ENCODE data around the gene MUSK. TPM values are rescaled to one million over a fixed set of nuclear protein-coding genes. Genes with fewer than 3 reads are reported as not detected.

The MUSK gene
- total RNA-seq, 4 donors from 2014 or later, result 1.5 to 7.9 (median 5.4) TPM

DNA sequence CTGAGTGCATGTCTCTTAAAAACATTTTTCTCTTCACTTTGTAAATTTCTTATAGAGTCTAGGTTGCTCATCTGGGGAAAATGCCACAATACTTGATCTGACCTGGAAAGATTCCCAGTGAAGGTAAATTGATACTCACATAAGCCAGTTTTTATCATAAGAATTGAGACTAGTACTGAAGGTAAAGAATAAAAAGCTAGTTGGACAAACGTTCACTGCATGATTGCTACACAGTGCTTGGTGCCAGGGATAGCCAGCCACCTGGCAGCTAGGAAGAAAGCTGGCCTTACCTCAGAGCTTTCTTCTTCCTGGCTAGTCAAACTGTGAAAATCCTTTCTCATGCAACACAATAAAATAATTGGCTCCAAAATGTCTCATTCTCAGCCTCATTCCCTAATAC lies 77.1 kb downstream of the MUSK start:
- intact Hi-C loops (cut with DNase I), result no loop called here
- Histone ChIP-seq H3K9me3 (no peaks in the 10 kb centered on the region), H3K27ac (replicated peaks in 1 of 4) (peak overlapping the region; percentile 46 to 72 (median 68)), H3K4me1 (peaks cover 0 to 45% (median 39%) of the 10 kb centered on the region in 4 donors), H3K36me3 (no peaks in the 10 kb centered on the region), H3K4me3 (no peak overlapping the region), H3K27me3 (no peaks in the 10 kb centered on the region)
- DNase-seq (ENCODE audit: extremely low spot score), result no peak
- TF ChIP-seq POLR2A (IDR thresholded peaks at IDR 0.05; ENCODE audit: low read depth) (no peak), POLR2AphosphoS5 (IDR thresholded peaks at IDR 0.05) (no peak), EP300 (IDR thresholded peaks at IDR 0.05) (no peak)
- TF ChIP-seq, protein P1, sequence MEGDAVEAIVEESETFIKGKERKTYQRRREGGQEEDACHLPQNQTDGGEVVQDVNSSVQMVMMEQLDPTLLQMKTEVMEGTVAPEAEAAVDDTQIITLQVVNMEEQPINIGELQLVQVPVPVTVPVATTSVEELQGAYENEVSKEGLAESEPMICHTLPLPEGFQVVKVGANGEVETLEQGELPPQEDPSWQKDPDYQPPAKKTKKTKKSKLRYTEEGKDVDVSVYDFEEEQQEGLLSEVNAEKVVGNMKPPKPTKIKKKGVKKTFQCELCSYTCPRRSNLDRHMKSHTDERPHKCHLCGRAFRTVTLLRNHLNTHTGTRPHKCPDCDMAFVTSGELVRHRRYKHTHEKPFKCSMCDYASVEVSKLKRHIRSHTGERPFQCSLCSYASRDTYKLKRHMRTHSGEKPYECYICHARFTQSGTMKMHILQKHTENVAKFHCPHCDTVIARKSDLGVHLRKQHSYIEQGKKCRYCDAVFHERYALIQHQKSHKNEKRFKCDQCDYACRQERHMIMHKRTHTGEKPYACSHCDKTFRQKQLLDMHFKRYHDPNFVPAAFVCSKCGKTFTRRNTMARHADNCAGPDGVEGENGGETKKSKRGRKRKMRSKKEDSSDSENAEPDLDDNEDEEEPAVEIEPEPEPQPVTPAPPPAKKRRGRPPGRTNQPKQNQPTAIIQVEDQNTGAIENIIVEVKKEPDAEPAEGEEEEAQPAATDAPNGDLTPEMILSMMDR (IDR thresholded peaks at IDR 0.05), result no peak
- WGBS, result 36% methylated on average over 1 of the region's 1 CpG

DNA sequence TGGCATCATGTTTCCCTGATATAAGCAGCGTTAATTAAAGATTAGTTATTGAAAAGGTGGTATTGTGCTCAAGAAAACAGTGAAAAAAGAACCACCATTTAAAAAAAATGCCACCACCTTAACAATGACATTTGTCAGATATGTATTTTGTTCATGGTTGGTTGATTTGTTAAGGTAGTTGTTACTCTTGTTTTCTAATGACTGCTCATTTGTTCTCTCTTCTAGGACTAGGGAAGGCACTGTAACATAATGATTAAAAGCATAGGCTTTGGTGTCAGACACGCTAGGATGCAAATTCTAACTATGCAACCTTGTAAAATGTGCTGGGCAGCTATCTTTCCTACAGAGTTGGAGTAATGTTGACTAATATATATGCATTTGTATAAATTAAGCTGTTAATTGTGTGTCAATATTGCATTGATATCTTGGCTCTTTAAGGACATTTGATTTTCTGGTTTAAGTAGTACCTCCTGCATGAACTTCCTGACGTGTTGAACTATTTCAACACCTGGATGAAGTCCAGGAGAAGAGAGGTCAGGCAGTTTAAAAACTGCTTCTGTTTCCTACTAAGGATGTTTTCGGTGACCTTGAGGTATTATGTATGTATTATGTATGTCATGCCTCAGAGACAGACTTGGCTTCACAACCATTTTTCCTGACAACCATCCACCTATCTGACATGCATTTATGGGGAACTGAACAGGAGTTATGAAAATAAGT lies 77.8 kb downstream of the MUSK start:
- DNase-seq (ENCODE audit: extremely low spot score), result no peak
- no peak for TF ChIP-seq POLR2A (IDR thresholded peaks at IDR 0.05; ENCODE audit: low read depth)
- no peak for TF ChIP-seq EP300 (IDR thresholded peaks at IDR 0.05)
- TF ChIP-seq, protein P1 (IDR thresholded peaks at IDR 0.05), result no peak
- no peak for TF ChIP-seq POLR2AphosphoS5 (IDR thresholded peaks at IDR 0.05)
- Histone ChIP-seq H3K9me3 (no peaks in the 10 kb centered on the region), H3K27ac (replicated peaks in 1 of 4) (peak overlapping the region; percentile 46 to 72 (median 68)), H3K36me3 (no peaks in the 10 kb centered on the region), H3K27me3 (no peaks in the 10 kb centered on the region), H3K4me3 (no peak overlapping the region), H3K4me1 (peaks cover 0 to 45% (median 39%) of the 10 kb centered on the region in 4 donors)
- WGBS, result 73% methylated on average over 4 of the region's 4 CpGs
- intact Hi-C loops (cut with DNase I), result no loop called here

DNA sequence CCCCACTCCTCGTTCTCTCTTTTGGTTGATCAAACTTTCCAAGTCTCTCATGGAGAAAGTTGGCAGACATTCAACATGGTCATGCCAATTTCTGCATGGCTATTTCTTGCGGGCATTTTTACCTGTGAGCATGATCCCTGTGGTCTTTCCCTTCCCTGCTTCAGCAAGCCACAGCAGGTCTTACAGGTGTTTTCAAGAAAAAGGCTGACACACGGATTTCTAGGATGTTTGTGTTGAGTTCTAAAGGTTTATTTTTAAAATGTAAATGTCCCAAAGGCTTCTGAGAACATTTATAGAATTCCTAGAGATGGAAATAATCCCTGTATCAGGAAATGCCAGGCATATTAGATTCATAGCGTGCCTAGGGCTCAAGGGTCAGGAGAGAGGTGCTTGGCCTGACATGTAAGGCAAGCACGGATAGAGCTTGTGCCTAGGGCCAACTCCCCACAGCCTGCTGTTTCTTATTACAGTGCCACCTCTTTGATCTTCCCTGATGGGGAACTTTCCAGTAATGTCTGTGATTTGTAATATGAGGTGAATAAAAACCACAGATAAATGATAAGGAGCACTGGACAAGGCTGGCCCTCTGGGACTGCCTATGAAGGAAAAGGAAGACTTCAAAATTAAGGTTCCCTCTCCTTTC lies 79.8 kb downstream of the MUSK start:
- H3K4me3 ChIP-seq, result no peak overlapping the region
- intact Hi-C loops (cut with DNase I), result no loop called here
- no peaks in the 10 kb centered on the region for H3K9me3 ChIP-seq
- DNase-seq (ENCODE audit: extremely low spot score), result no peak
- peaks cover 0 to 35% (median 31%) of the 10 kb centered on the region in 4 donors for H3K4me1 ChIP-seq
- H3K36me3 ChIP-seq, result no peaks in the 10 kb centered on the region
- WGBS, result 71% methylated on average over 5 of the region's 5 CpGs
- TF ChIP-seq EP300 (IDR thresholded peaks at IDR 0.05) (no peak), POLR2A (IDR thresholded peaks at IDR 0.05; ENCODE audit: low read depth) (no peak), POLR2AphosphoS5 (IDR thresholded peaks at IDR 0.05) (no peak)
- TF ChIP-seq, protein P1 (IDR thresholded peaks at IDR 0.05), result no peak
- H3K27ac ChIP-seq (replicated peaks in 1 of 4), result no peak overlapping the region
- no peaks in the 10 kb centered on the region for H3K27me3 ChIP-seq

DNA sequence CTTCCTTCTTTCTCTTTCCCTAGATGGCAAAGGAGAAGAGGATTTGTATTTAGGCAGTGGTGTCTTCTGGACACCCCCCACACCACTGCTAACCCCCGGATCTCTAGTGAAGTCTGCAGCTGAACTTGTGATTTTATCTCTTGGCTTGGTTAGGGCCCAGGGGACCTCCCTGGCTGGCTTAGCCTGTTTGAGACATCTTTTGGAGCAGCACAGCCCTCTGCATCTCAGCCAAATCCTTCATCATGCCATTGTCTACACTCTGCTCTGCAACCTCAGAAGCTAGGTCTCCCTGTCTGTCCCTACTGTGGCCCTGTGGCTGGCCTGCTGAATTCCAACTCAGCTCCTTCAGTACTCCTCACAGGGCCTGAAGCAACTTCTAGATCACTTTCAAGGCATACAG lies 81.7 kb downstream of the MUSK start:
- Histone ChIP-seq H3K4me1 (peaks cover 0 to 16% (median 12%) of the 10 kb centered on the region in 4 donors), H3K9me3 (no peaks in the 10 kb centered on the region), H3K27me3 (no peaks in the 10 kb centered on the region), H3K36me3 (no peaks in the 10 kb centered on the region), H3K27ac (replicated peaks in 1 of 4) (no peak overlapping the region), H3K4me3 (no peak overlapping the region)
- WGBS, result 73% methylated on average over 1 of the region's 1 CpG
- DNase-seq (ENCODE audit: extremely low spot score), result no peak
- intact Hi-C loops (cut with DNase I), result no loop called here
- TF ChIP-seq EP300 (IDR thresholded peaks at IDR 0.05), result no peak
- TF ChIP-seq, protein P1 (IDR thresholded peaks at IDR 0.05), result no peak
- TF ChIP-seq POLR2AphosphoS5 (IDR thresholded peaks at IDR 0.05), result no peak
- TF ChIP-seq POLR2A (IDR thresholded peaks at IDR 0.05; ENCODE audit: low read depth), result no peak

Data from esophagus muscularis mucosa (tissue), 4 donors.